HepG2 (cell line): ENCODE data around the gene TMEM87A. TPM values are rescaled to one million over a fixed set of nuclear protein-coding genes. Genes with fewer than 3 reads are reported as not detected.

ENCODE experiments used
- CERS6 ChIP-seq: sonication (generic); formaldehyde crosslinking; IDR thresholded peaks from 2 replicates; pipeline ENCODE4 v1.5.0; 2020; ENCODE audit warnings: missing genetic modification reagents
- JARID2 ChIP-seq: sonication (generic); formaldehyde crosslinking; IDR thresholded peaks from 2 replicates; pipeline ENCODE4 v1.8.1; 2023; ENCODE audit warnings: missing genetic modification reagents, inconsistent platforms; ENCODE audit not compliant: insufficient replicate concordance
- KDM2A ChIP-seq: sonication (generic); formaldehyde crosslinking; IDR thresholded peaks from 2 replicates; pipeline ENCODE4 v1.4.0; 2020; ENCODE audit warnings: low read depth, missing genetic modification reagents, borderline replicate concordance
- KLF13 ChIP-seq: sonication (generic); formaldehyde crosslinking; IDR thresholded peaks from 2 replicates; pipeline ENCODE4 v1.4.0; 2020; ENCODE audit warnings: mild to moderate bottlenecking, missing genetic modification reagents
- MLXIP ChIP-seq: sonication (generic); formaldehyde crosslinking; IDR thresholded peaks from 2 replicates; pipeline ENCODE4 v1.9.0; 2021; ENCODE audit warnings: missing genetic modification reagents, borderline replicate concordance
- NCOA2 ChIP-seq: sonication (generic); formaldehyde crosslinking; IDR thresholded peaks from 2 replicates; pipeline ENCODE4 v1.8.0; 2022; ENCODE audit warnings: inconsistent platforms
- NCOA5 ChIP-seq: sonication (generic); formaldehyde crosslinking; IDR thresholded peaks from 2 replicates; pipeline ENCODE4 v1.4.0; 2020; ENCODE audit warnings: missing genetic modification reagents
- NFATC3 ChIP-seq: sonication (generic); formaldehyde crosslinking; IDR thresholded peaks from 2 replicates; pipeline ENCODE4 v1.5.1; 2020; ENCODE audit warnings: mild to moderate bottlenecking, missing genetic modification reagents
- RAD21 ChIP-seq: fragments of 450-650 bp; formaldehyde crosslinking; IDR thresholded peaks from 2 replicates; pipeline ENCODE4 v1.5.0; 2020; ENCODE audit warnings: mild to moderate bottlenecking
- RXRA ChIP-seq: sonication (generic); formaldehyde crosslinking; IDR thresholded peaks from 2 replicates; pipeline ENCODE4 v1.5.1; 2020; ENCODE audit warnings: missing genetic modification reagents
- TBX2 ChIP-seq: sonication (generic); formaldehyde crosslinking; IDR thresholded peaks from 2 replicates; pipeline ENCODE4 v1.5.0; 2020; ENCODE audit warnings: missing genetic modification reagents, mild to moderate bottlenecking, borderline replicate concordance
- TCF7 ChIP-seq: sonication (generic); IDR thresholded peaks from 2 replicates; pipeline ENCODE4 v1.6.1; 2016; ENCODE audit warnings: antibody characterized with exemption, low read depth
- TERF1 ChIP-seq: sonication (generic); formaldehyde crosslinking; IDR thresholded peaks from 2 replicates; pipeline ENCODE4 v1.8.0; 2022; ENCODE audit warnings: mild to moderate bottlenecking, missing genetic modification reagents, moderate library complexity
- ZFAT ChIP-seq: sonication (generic); formaldehyde crosslinking; conservative IDR thresholded peaks from 2 replicates; pipeline ENCODE4 v1.8.1; 2023; ENCODE audit warnings: missing genetic modification reagents, inconsistent platforms
- ZHX1 ChIP-seq: sonication (generic); formaldehyde crosslinking; IDR thresholded peaks from 2 replicates; pipeline ENCODE4 v1.8.1; 2022; ENCODE audit warnings: low read depth, mild to moderate bottlenecking, missing genetic modification reagents
- ZNF543 ChIP-seq: sonication (generic); formaldehyde crosslinking; IDR thresholded peaks from 2 replicates; pipeline ENCODE4 v1.4.0; 2020; ENCODE audit warnings: mild to moderate bottlenecking, missing genetic modification reagents
- ZUFSP ChIP-seq: sonication (generic); formaldehyde crosslinking; IDR thresholded peaks from 2 replicates; pipeline ENCODE4 v1.9.0; 2021; ENCODE audit warnings: missing genetic modification reagents, mild to moderate bottlenecking, borderline replicate concordance
- polyA plus RNA-seq, 8 experiments: library from polyadenylated mRNA; depleted of rRNA in 3 of 8; stranded (reverse) in 7 of 8; unstranded in 1 of 8; fragments of >200 nt; fragmentation: Illumina TruSeq in 4 of 8; extraction: Trizol in 4 of 8; gene quantifications; 2 replicates each; pipeline versions ENCODE4 v1.2.1 to v1.2.3, GENCODE V29; 2011 to 2016; ENCODE audit warnings: low read depth in 4 of 8, missing spikeins in 1 of 8, mixed read lengths in 1 of 8; ENCODE audit not compliant: insufficient read depth in 1 of 8
- total RNA-seq, 5 experiments: library from RNA; depleted of rRNA; stranded (reverse); fragments of >200 nt; fragmentation: Illumina TruSeq; extraction: Trizol; gene quantifications; 2 replicates each; pipeline ENCODE4 v1.2.3, GENCODE V29; 2016; ENCODE audit warnings: low read depth in 1 of 5

TMEM87A gene
- total and polyA plus RNA-seq, 2 of the 13 experiments (the other 11 are each of a cell fraction or from before 2014, with no cell fraction given): 20.2 to 42.8 TPM

GRCh38 chr15:42272939-42273899, at the start of gene TMEM87A, which contains the start of gene GANC (continued):
- TF ChIP-seq KLF13 (CRISPR knock-in tag) (no peak), NCOA5 (CRISPR knock-in tag) (no peak), RXRA (peak; percentile 50; the same call in 1 of the 2 replicates), TBX2 (CRISPR knock-in tag) (peak; percentile 85), TCF7 (no peak), KDM2A (peak; percentile 86), NCOA2 (CRISPR knock-in tag) (peak; percentile 47), MLXIP (CRISPR knock-in tag) (0 out of 2 replicates have a peak, but pooled peaks have one; percentile 33), NFATC3 (CRISPR knock-in tag) (peak; percentile 89; the same call in 1 of the 2 replicates), ZNF543 (CRISPR knock-in tag) (peak; percentile 67; the same call in 1 of the 2 replicates), ZFAT (CRISPR knock-in tag) (no peak), JARID2 (CRISPR knock-in tag) (peak; percentile 69), TERF1 (CRISPR knock-in tag) (no peak), RAD21 (CRISPR knock-in tag) (peak; percentile 7; the same call in 1 of the 2 replicates), CERS6 (no peak), ZUFSP (CRISPR knock-in tag) (no peak), ZHX1 (peak; percentile 82)
